Activated CD8-positive, alpha-beta memory T cell treated with anti-CD3 and anti-CD28 coated beads for 48 hours (primary cell): Measurements from ENCODE around the gene SLC43A3.
"Not testable (repeated sequence)": the region's sequence is repeated elsewhere in the genome, so short reads cannot be mapped to it uniquely, and the experiment has no call there.

Source experiments
- DNase-seq, 3 experiments: peaks; one replicate each; pipeline ENCODE4 v3.0.0-alpha.2; 2020; ENCODE audit warnings: low read depth in 2 of 3, low spot score in 2 of 3

Gene SLC43A3

GRCh38 chr11:57387289-57388030 lies 39.5 kb downstream of the SLC43A3 start:
- no peak for DNase-seq

GRCh38 chr11:57386178-57386940 lies 40.6 kb downstream of the SLC43A3 start:
- no peak for DNase-seq

- DNase-seq, result no peak
These were observed 45.9 kb downstream of the SLC43A3 start, which contains the start of gene PRG3 for GRCh38 chr11:57380975-57381374. TSS of gene PRG3 (minus strand) at chr11:57381150. CDS start at chr11:57380708, 442 bp downstream.

GRCh38 chr11:57379732-57380131 lies 47.2 kb downstream of the SLC43A3 start:
- DNase-seq, result no peak

- no peak for DNase-seq
These were observed 48.7 kb downstream of the SLC43A3 start for GRCh38 chr11:57378186-57378585.

- no peak for DNase-seq
These were observed 49.8 kb downstream of the SLC43A3 start for GRCh38 chr11:57377107-57377506.

- DNase-seq, result no peak
These were observed 50.5 kb downstream of the SLC43A3 start for GRCh38 chr11:57376095-57377090.

- DNase-seq, result no peak
These were observed 51.4 kb downstream of the SLC43A3 start for GRCh38 chr11:57375490-57375889.

- DNase-seq, result no peak
These were observed 52.0 kb downstream of the SLC43A3 start for GRCh38 chr11:57374966-57375365.

- no peak for DNase-seq
These were observed 53.8 kb downstream of the SLC43A3 start for GRCh38 chr11:57373146-57373545.

- DNase-seq, result no peak
These were observed 56.0 kb downstream of the SLC43A3 start for GRCh38 chr11:57370941-57371340.

GRCh38 chr11:57370251-57370650 lies 56.7 kb downstream of the SLC43A3 start:
- no peak for DNase-seq

GRCh38 chr11:57368845-57369232 lies 58.1 kb downstream of the SLC43A3 start:
- no peak for DNase-seq

GRCh38 chr11:57368106-57368844 lies 58.6 kb downstream of the SLC43A3 start:
- no peak for DNase-seq

- no peak for DNase-seq
These were observed 61.9 kb downstream of the SLC43A3 start for GRCh38 chr11:57364851-57365660.

- DNase-seq, result no peak
These were observed 63.5 kb downstream of the SLC43A3 start for GRCh38 chr11:57363131-57364080.

- DNase-seq, result no peak
These were observed 65.0 kb downstream of the SLC43A3 start for GRCh38 chr11:57361926-57362325.

- DNase-seq, result not testable (repeated sequence)
These were observed 65.5 kb downstream of the SLC43A3 start for GRCh38 chr11:57361420-57361819.

GRCh38 chr11:57360991-57361390 lies 65.9 kb downstream of the SLC43A3 start:
- DNase-seq, result no peak
